Epidermal melanocyte (primary cell): ENCODE results near the gene TAS2R42.

ENCODE experiments used
- DNase-seq: peaks from one replicate; pipeline ENCODE4 v3.0.0; 2011; ENCODE audit warnings: low spot score; ENCODE audit not compliant: insufficient read length

Gene TAS2R42

GRCh38 chr12:11144297-11144696 lies 42.4 kb downstream of the TAS2R42 start:
- DNase-seq, result no peak

GRCh38 chr12:11143352-11143751 lies 43.4 kb downstream of the TAS2R42 start:
- DNase-seq, result no peak

- DNase-seq, result no peak
Measured at GRCh38 chr12:11136075-11136474, 50.7 kb downstream of the TAS2R42 start.
